ENCODE measurements around the gene ABTB1.

Gene ABTB1

GRCh38 chr3:127723011-127723567, 50.3 kb downstream of the ABTB1 start:
- DNase-seq = no peak

- no peak for DNase-seq
Observed at GRCh38 chr3:127726894-127727293, 54.1 kb downstream of the ABTB1 start.

- no peak for DNase-seq
Observed at GRCh38 chr3:127728417-127729015, 55.8 kb downstream of the ABTB1 start.

GRCh38 chr3:127729556-127730056, 56.9 kb downstream of the ABTB1 start:
- DNase-seq = peak in 1 of 2 donors; percentile 45

GRCh38 chr3:127730171-127730570, 57.4 kb downstream of the ABTB1 start:
- no peak for DNase-seq

Measured in CD4-positive, alpha-beta T cell treated with Interleukin-1 beta for 1 hour (primary cell).